ENCODE data around the gene SEC61B.

- TF ChIP-seq CTCF (IDR thresholded peaks at IDR 0.05) (no peak), POLR2AphosphoS5 (IDR thresholded peaks at IDR 0.05) (no peak), POLR2A (IDR thresholded peaks at IDR 0.05) (no peak), EP300 (IDR thresholded peaks at IDR 0.05) (no peak)
Measured at GRCh38 chr9:99197124-99197630, 24.9 kb upstream of the SEC61B start.

All from upper lobe of left lung (tissue), 4 donors.